ENCODE measurements around the gene LHX6.

Gene LHX6

GRCh38 chr9:122186777-122187470 lies 41.8 kb downstream of the LHX6 start:
- DNase-seq = no peak

- DNase-seq = no peak
These were observed 42.5 kb downstream of the LHX6 start for GRCh38 chr9:122186301-122186700.

GRCh38 chr9:122184551-122184950 lies 44.2 kb downstream of the LHX6 start:
- no peak for DNase-seq

GRCh38 chr9:122183501-122183900 lies 45.3 kb downstream of the LHX6 start:
- no peak for DNase-seq

- DNase-seq = no peak
These were observed 48.1 kb downstream of the LHX6 start for GRCh38 chr9:122180633-122181032.

GRCh38 chr9:122179690-122180074 lies 49.1 kb downstream of the LHX6 start:
- DNase-seq = no peak

- DNase-seq = no peak
These were observed 49.6 kb downstream of the LHX6 start for GRCh38 chr9:122179054-122179689.

GRCh38 chr9:122176916-122177315 lies 51.8 kb downstream of the LHX6 start:
- DNase-seq = no peak

GRCh38 chr9:122173670-122174069 lies 55.1 kb downstream of the LHX6 start:
- DNase-seq = no peak

- DNase-seq = no peak
These were observed 56.6 kb downstream of the LHX6 start for GRCh38 chr9:122172131-122172530.

- no peak for DNase-seq
These were observed 60.4 kb downstream of the LHX6 start for GRCh38 chr9:122168356-122168755.

- no peak for DNase-seq
These were observed 64.5 kb downstream of the LHX6 start for GRCh38 chr9:122164286-122164685.

GRCh38 chr9:122162415-122162814 lies 66.3 kb downstream of the LHX6 start:
- no peak for DNase-seq

- no peak for DNase-seq
These were observed 68.9 kb downstream of the LHX6 start for GRCh38 chr9:122159925-122160246.

GRCh38 chr9:122159026-122159924 lies 69.5 kb downstream of the LHX6 start, which contains the start of the genes MORN5 and NDUFA8:
TSS of gene MORN5 (plus strand) at chr9:122159908. CDS start at chr9:122159973, 65 bp downstream.
TSS of gene NDUFA8 (minus strand) at chr9:122159779. CDS start at chr9:122159677, 102 bp downstream.
- peak; percentile 94 for DNase-seq

GRCh38 chr9:122158202-122158601 lies 70.6 kb downstream of the LHX6 start:
- DNase-seq = no peak

- no peak for DNase-seq
These were observed 73.0 kb downstream of the LHX6 start for GRCh38 chr9:122155796-122156195.
